Activated CD8-positive, alpha-beta T cell treated with anti-CD3 and anti-CD28 coated beads for 36 hours (primary cell): ENCODE data around the gene IL3RA. TPM values are rescaled to one million over a fixed set of nuclear protein-coding genes. Genes with fewer than 3 reads are reported as not detected.
"Not testable (repeated sequence)": the region's sequence is repeated elsewhere in the genome, so short reads cannot be mapped to it uniquely, and the experiment has no call there.

Experiments
- ATAC-seq: fragments of 200-7000 bp; cut with Tn5 transposase; one replicate; pipeline ENCODE4 v1.10.0; 2021; ENCODE audit warnings: mild to moderate bottlenecking, moderate library complexity
- CTCF ChIA-PET: fragments of 350-600 bp; sonication (Branson Sonifier 250); formaldehyde crosslinking; loops from one replicate; lab custom pipeline; 2021; ENCODE audit warnings: antibody characterized with exemption; lab: Charles Lee
- POLR2A ChIA-PET: fragments of 350-600 bp; sonication (Branson Sonifier 250); formaldehyde crosslinking; loops from one replicate; lab custom pipeline; 2021; ENCODE audit warnings: antibody characterized with exemption; lab: Charles Lee
- DNase-seq: peaks from one replicate; pipeline ENCODE4 v3.0.0-alpha.2; 2020
- H3K27ac Mint-ChIP-seq: one replicate; pipeline ENCODE4 v1.8.0; 2021; ENCODE audit warnings: mild to moderate bottlenecking, mixed read lengths
- H3K27me3 Mint-ChIP-seq: one replicate; pipeline ENCODE4 v1.8.0; 2021; ENCODE audit warnings: mixed read lengths
- H3K36me3 Mint-ChIP-seq: one replicate; pipeline ENCODE4 v1.8.0; 2021; ENCODE audit warnings: low read depth, mixed read lengths
- H3K4me1 Mint-ChIP-seq: one replicate; pipeline ENCODE4 v1.8.0; 2021; ENCODE audit warnings: low read depth, mixed read lengths
- H3K4me3 Mint-ChIP-seq: one replicate; pipeline ENCODE4 v1.8.0; 2021; ENCODE audit warnings: mild to moderate bottlenecking, moderate library complexity, mixed read lengths
- H3K9me3 Mint-ChIP-seq: one replicate; pipeline ENCODE4 v1.8.0; 2021; ENCODE audit warnings: mixed read lengths
- CTCF ChIP-seq: fragments of 200-600 bp; IDR thresholded peaks from one replicate; pipeline ENCODE4 v1.8.0; 2022; ENCODE audit warnings: antibody characterized with exemption, mild to moderate bottlenecking
- intact Hi-C: fragments of 100-400 bp; cut with micrococcal nuclease; formaldehyde crosslinking; loops from one replicate; pipeline ENCODE4 v1.10.0; 2022
- total RNA-seq, 2 experiments: library from RNA; stranded (reverse); gene quantifications; one replicate each; pipeline ENCODE4 v1.2.3, GENCODE V29; 2021

The IL3RA gene
- total RNA-seq, 2 experiments from 2014 or later: not detected

GRCh38 chrX:1327651-1328304, 8.8 kb upstream of the IL3RA start:
- intact Hi-C loops: no loop called here
- ATAC-seq: no peak
- DNase-seq: no peak
- no peak for TF ChIP-seq CTCF
- ChIA-PET CTCF (no interaction called here), POLR2A (no interaction called here)
- Mint-ChIP-seq H3K4me3 (no peak overlapping the region), H3K27ac (no peak overlapping the region), H3K36me3 (no peaks in the 10 kb centered on the region), H3K27me3 (peaks cover 12% of the 10 kb centered on the region), H3K9me3 (no peaks in the 10 kb centered on the region), H3K4me1 (peaks cover 5% of the 10 kb centered on the region)

- TF ChIP-seq CTCF: no peak
- CTCF ChIA-PET: no interaction called here
Measured at GRCh38 chrX:1330605-1331004, 6.0 kb upstream of the IL3RA start.

GRCh38 chrX:1332433-1332832, 4.2 kb upstream of the IL3RA start:
- H3K4me3 Mint-ChIP-seq, intact Hi-C loops, H3K9me3 Mint-ChIP-seq, POLR2A ChIA-PET, CTCF ChIA-PET, H3K27ac Mint-ChIP-seq, H3K36me3 Mint-ChIP-seq, ATAC-seq, DNase-seq: not testable (repeated sequence)
- Mint-ChIP-seq H3K27me3 (peaks cover 19% of the 10 kb centered on the region), H3K4me1 (peaks cover 13% of the 10 kb centered on the region)

More at GRCh38 chrX:1330605-1331004, 6.0 kb upstream of the IL3RA start:
- Mint-ChIP-seq H3K27ac (no peak overlapping the region), H3K9me3 (no peaks in the 10 kb centered on the region), H3K36me3 (no peaks in the 10 kb centered on the region), H3K27me3 (peaks cover 10% of the 10 kb centered on the region), H3K4me3 (no peak overlapping the region), H3K4me1 (no peaks in the 10 kb centered on the region)
- ATAC-seq (no peak), DNase-seq (no peak)
- POLR2A ChIA-PET: no interaction called here
- intact Hi-C loops: no loop called here

- no peaks in the 10 kb centered on the region for H3K9me3 Mint-ChIP-seq
- no peak overlapping the region for H3K4me3 Mint-ChIP-seq
- H3K4me1 Mint-ChIP-seq: peaks cover 13% of the 10 kb centered on the region
- no peak for TF ChIP-seq CTCF
- ChIA-PET POLR2A (no interaction called here), CTCF (no interaction called here)
- H3K27ac Mint-ChIP-seq: no peak overlapping the region
- no peaks in the 10 kb centered on the region for H3K36me3 Mint-ChIP-seq
- DNase-seq (no peak), ATAC-seq (no peak)
- intact Hi-C loops: no loop called here
- peaks cover 16% of the 10 kb centered on the region for H3K27me3 Mint-ChIP-seq
Measured at GRCh38 chrX:1334854-1335253, 1.7 kb upstream of the IL3RA start.

GRCh38 chrX:1336948-1337779, 579 bp downstream of the IL3RA start:
- Mint-ChIP-seq H3K4me3 (peak overlapping the region; percentile 71), H3K4me1 (peaks cover 13% of the 10 kb centered on the region), H3K27ac (no peak overlapping the region), H3K36me3 (no peaks in the 10 kb centered on the region), H3K27me3 (peaks cover 16% of the 10 kb centered on the region), H3K9me3 (no peaks in the 10 kb centered on the region)
- peak; percentile 34 for ATAC-seq
- intact Hi-C loops: no loop called here
- peak; percentile 16 for DNase-seq
- ChIA-PET CTCF (no interaction called here), POLR2A (no interaction called here)
- no peak for TF ChIP-seq CTCF
